PC-9 (cell line): ENCODE data around the gene KPNB1. TPM values are rescaled to one million over a fixed set of nuclear protein-coding genes. Genes with fewer than 3 reads are reported as not detected.

Experiments used
- BruUV-seq: library from RNA; stranded (reverse); fragments of 400-500 nt; replicated peaks from 2 replicates; lab custom pipeline; 2021; lab: Mats Ljungman, UMichigan
- CTCF ChIA-PET: fragments of 300-600 bp; sonication (Branson Sonifier 250); formaldehyde crosslinking; loops from one replicate; lab custom pipeline; 2022; ENCODE audit warnings: antibody characterized with exemption; lab: Charles Lee
- POLR2A ChIA-PET: fragments of 300-600 bp; sonication (Branson Sonifier 250); formaldehyde crosslinking; loops from one replicate; lab custom pipeline; 2022; ENCODE audit warnings: antibody characterized with exemption; ENCODE audit not compliant: unreplicated experiment; lab: Charles Lee
- DNase-seq, 2 experiments: peaks; one replicate each; pipeline versions ENCODE4 v3.0.0 to v3.0.0-alpha.2; 2015 to 2022; ENCODE audit warnings: mixed read lengths in 1 of 2
- H2AFZ ChIP-seq: fragments of 200-600 bp; sonication (generic); 2 replicates; pipeline ENCODE4 v1.8.1; 2017; ENCODE audit warnings: antibody characterized with exemption
- H3F3A ChIP-seq: fragments of 200-600 bp; sonication (generic); 2 replicates; pipeline ENCODE4 v1.8.1; 2017; ENCODE audit warnings: antibody characterized with exemption, mild to moderate bottlenecking, low read depth; ENCODE audit not compliant: insufficient read depth
- H3K27ac ChIP-seq: fragments of 200-600 bp; sonication (generic); 2 replicates; pipeline ENCODE4 v1.6.1; 2016; ENCODE audit warnings: mixed run types
- H3K27me3 ChIP-seq: fragments of 200-600 bp; sonication (generic); 2 replicates; pipeline ENCODE4 v1.6.1; 2016; ENCODE audit warnings: low read depth, mixed run types; ENCODE audit not compliant: insufficient read depth
- H3K36me3 ChIP-seq: fragments of 200-600 bp; sonication (generic); 2 replicates; pipeline ENCODE4 v1.6.1; 2016; ENCODE audit warnings: low read depth, mixed run types
- H3K4me1 ChIP-seq: fragments of 200-600 bp; sonication (generic); replicated peaks from 2 replicates; pipeline ENCODE4 v1.6.1; 2016; ENCODE audit warnings: mixed run types; ENCODE audit not compliant: insufficient read depth
- H3K4me2 ChIP-seq: fragments of 200-600 bp; sonication (generic); 2 replicates; pipeline ENCODE4 v1.6.1; 2017; ENCODE audit warnings: mixed run types
- H3K4me3 ChIP-seq: fragments of 200-600 bp; sonication (generic); 2 replicates; pipeline ENCODE4 v1.6.1; 2016; ENCODE audit warnings: mixed run types
- H3K79me2 ChIP-seq: fragments of 200-600 bp; sonication (generic); 2 replicates; pipeline ENCODE4 v1.6.1; 2017; ENCODE audit warnings: low read depth, mixed run types
- H3K9me2 ChIP-seq: fragments of 200-600 bp; sonication (generic); 2 replicates; pipeline ENCODE4 v1.8.1; 2017; ENCODE audit warnings: mild to moderate bottlenecking; ENCODE audit not compliant: insufficient read depth
- H3K9me3 ChIP-seq: fragments of 200-600 bp; sonication (generic); 2 replicates; pipeline ENCODE4 v1.8.1; 2016; ENCODE audit warnings: low read depth; ENCODE audit not compliant: insufficient read depth
- H4K20me1 ChIP-seq: fragments of 200-600 bp; sonication (generic); 2 replicates; pipeline ENCODE4 v1.8.1; 2017; ENCODE audit not compliant: insufficient read depth
- CTCF ChIP-seq: fragments of 200-600 bp; sonication (generic); conservative IDR thresholded peaks from 2 replicates; pipeline ENCODE4 v1.6.1; 2017; ENCODE audit warnings: mixed run types, antibody characterized with exemption, mild to moderate bottlenecking, moderate library complexity
- EZH2 ChIP-seq: fragments of 200-600 bp; sonication (generic); IDR thresholded peaks from 2 replicates; pipeline ENCODE4 v1.8.0; 2017; ENCODE audit warnings: antibody characterized with exemption, low read depth
- intact Hi-C: fragments of 100-400 bp; cut with micrococcal nuclease; formaldehyde crosslinking; loops from one replicate; pipeline ENCODE4 v1.10.0; 2022; ENCODE audit not compliant: unreplicated experiment
- total RNA-seq: library from RNA; stranded (reverse); gene quantifications from 2 replicates; pipeline ENCODE4 v1.2.3, GENCODE V29; 2021

KPNB1 gene
- total RNA-seq, 1 experiment from 2014 or later = 306 TPM

- Histone ChIP-seq H3K9me3 (no peaks in the 10 kb centered on the region), H3K27ac (no peak overlapping the region), H4K20me1 (peaks cover 85% of the 10 kb centered on the region), H3K36me3 (peaks cover 81% of the 10 kb centered on the region), H3K9me2 (no peaks in the 10 kb centered on the region), H3K4me3 (no peak overlapping the region), H3F3A (peaks cover 83% of the 10 kb centered on the region), H3K27me3 (no peaks in the 10 kb centered on the region), H2AFZ (no peak overlapping the region), H3K4me1 (no peaks in the 10 kb centered on the region), H3K4me2 (no peak overlapping the region), H3K79me2 (peaks cover 42% of the 10 kb centered on the region)
- no TSS peak for BruUV-seq
- CTCF ChIA-PET = interaction anchor here (0.5 kb wide), 1 partner anchor 18 kb away, joined by 4 read pairs; no protein-coding TSS in a partner anchor
- POLR2A ChIA-PET = no interaction called here
- intact Hi-C loops = no loop called here
- TF ChIP-seq CTCF (peak; percentile 22; the same call in 1 of the 2 replicates), EZH2 (no peak)
- no peak for DNase-seq
Measured at GRCh38 chr17:47664624-47664941, 14.9 kb downstream of the KPNB1 start.

GRCh38 chr17:47665655-47666054, 15.9 kb downstream of the KPNB1 start:
- Histone ChIP-seq H2AFZ (no peak overlapping the region), H3K36me3 (peaks cover 84% of the 10 kb centered on the region), H3K4me2 (no peak overlapping the region), H3K9me3 (no peaks in the 10 kb centered on the region), H3K4me3 (no peak overlapping the region), H4K20me1 (peaks cover 77% of the 10 kb centered on the region), H3F3A (peaks cover 86% of the 10 kb centered on the region), H3K27ac (no peak overlapping the region), H3K4me1 (no peaks in the 10 kb centered on the region), H3K9me2 (no peaks in the 10 kb centered on the region), H3K27me3 (no peaks in the 10 kb centered on the region), H3K79me2 (peaks cover 38% of the 10 kb centered on the region)
- intact Hi-C loops = no loop called here
- TF ChIP-seq EZH2 (no peak), CTCF (no peak)
- POLR2A ChIA-PET = no interaction called here
- BruUV-seq = no TSS peak
- CTCF ChIA-PET = interaction anchor here (0.7 kb wide), 1 partner anchor 690 kb away, joined by 5 read pairs; no protein-coding TSS in a partner anchor
- no peak for DNase-seq

GRCh38 chr17:47669081-47669480, 19.4 kb downstream of the KPNB1 start:
- Histone ChIP-seq H4K20me1 (peaks cover 58% of the 10 kb centered on the region), H3K4me3 (no peak overlapping the region), H3K36me3 (peaks cover 87% of the 10 kb centered on the region), H3K4me1 (no peaks in the 10 kb centered on the region), H3K27me3 (no peaks in the 10 kb centered on the region), H3K9me2 (no peaks in the 10 kb centered on the region), H3F3A (peaks cover 78% of the 10 kb centered on the region), H3K9me3 (no peaks in the 10 kb centered on the region), H2AFZ (no peak overlapping the region), H3K79me2 (peaks cover 37% of the 10 kb centered on the region), H3K27ac (no peak overlapping the region), H3K4me2 (no peak overlapping the region)
- TF ChIP-seq EZH2 (no peak), CTCF (no peak)
- TSS peak; percentile 5 for BruUV-seq
- intact Hi-C loops = no loop called here
- POLR2A ChIA-PET = no interaction called here
- DNase-seq = no peak
- CTCF ChIA-PET = interaction anchor here (0.6 kb wide), 1 partner anchor 33 kb away, joined by 5 read pairs; no protein-coding TSS in a partner anchor
